Endothelial cell of umbilical vein (primary cell): ENCODE data around the gene RNH1.

Experiments used
- EZH2 ChIP-seq: IDR thresholded peaks from 2 replicates; pipeline ENCODE4 v1.6.1; 2012; ENCODE audit warnings: borderline replicate concordance, low read depth, mild to moderate bottlenecking, moderate library complexity, low read length, inconsistent platforms; ENCODE audit not compliant: severe bottlenecking
- JUN ChIP-seq: IDR thresholded peaks from 2 replicates; pipeline ENCODE4 v1.6.1; 2011; ENCODE audit warnings: borderline replicate concordance, low read depth; ENCODE audit not compliant: insufficient read length, insufficient read depth
- MYC ChIP-seq: IDR thresholded peaks from one replicate; pipeline ENCODE4 v1.6.1; 2011; ENCODE audit warnings: mild to moderate bottlenecking, low read depth, low read length
- POLR2A ChIP-seq: IDR thresholded peaks from 2 replicates; pipeline ENCODE4 v1.6.1; 2012; ENCODE audit warnings: low read depth, mild to moderate bottlenecking, control low read depth, low read length
- POLR2AphosphoS5 ChIP-seq: IDR thresholded peaks from 2 replicates; pipeline ENCODE4 v1.6.1; 2012; ENCODE audit warnings: low read depth, mild to moderate bottlenecking, control low read depth, low read length, moderate library complexity; ENCODE audit not compliant: insufficient read depth
- TF ChIP-seq, protein P1 (sequence below), 2 donors: IDR thresholded peaks; 1 replicate in 1 of 2; 2 replicates in 1 of 2; pipeline ENCODE4 v1.5.1; 2011; ENCODE audit warnings: low read length in 2 of 2, mild to moderate bottlenecking in 2 of 2, moderate library complexity in 2 of 2, control low read depth in 1 of 2, inconsistent platforms in 1 of 2, low read depth in 1 of 2; ENCODE audit not compliant: insufficient read depth in 1 of 2; ENCODE audit errors: extremely low read depth in 1 of 2
- TF ChIP-seq, protein P2 (sequence below): IDR thresholded peaks from 2 replicates; pipeline ENCODE4 v1.6.1; 2011; ENCODE audit not compliant: insufficient read depth, insufficient read length

DNA sequence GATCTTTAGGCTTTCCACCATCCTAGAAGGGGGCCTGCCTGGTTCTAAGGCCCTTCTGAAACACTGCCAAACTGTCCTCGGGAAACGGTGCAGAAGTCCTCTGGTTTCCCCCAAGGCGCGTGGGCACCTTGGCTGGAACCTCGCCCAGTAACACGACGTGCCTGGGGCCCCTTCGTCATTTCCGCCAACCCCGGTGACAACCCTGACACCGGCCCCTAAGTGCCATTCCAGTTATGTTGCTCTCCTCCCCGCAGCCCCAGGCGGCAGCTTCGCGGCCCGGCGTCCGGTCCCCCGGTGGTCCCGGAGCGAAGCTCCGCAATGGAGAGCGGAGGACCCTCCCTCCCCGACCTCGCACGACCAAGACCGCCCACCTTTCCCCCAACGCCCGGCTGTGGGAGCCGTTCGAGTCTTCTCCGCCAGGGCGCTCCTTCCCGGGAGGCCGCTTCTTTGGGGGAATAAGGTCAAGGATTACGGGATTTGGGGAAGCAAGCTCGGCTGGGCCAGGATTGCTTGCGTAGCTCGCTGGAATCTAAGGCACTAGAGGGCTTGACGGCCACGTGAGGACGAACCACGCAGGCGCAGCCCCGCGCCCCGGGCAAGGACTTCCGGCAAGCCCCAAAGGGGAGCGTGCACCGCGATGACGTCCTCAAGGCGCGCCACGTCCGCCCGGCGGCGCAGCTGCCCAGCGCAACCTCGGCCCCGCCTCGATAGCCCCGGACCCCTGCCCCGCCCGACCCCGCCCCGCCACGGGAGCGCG, 626 bp downstream of the RNH1 start:
- TF ChIP-seq POLR2AphosphoS5 (no peak), POLR2A (peak; percentile 53), EZH2 (no peak), MYC (peak; percentile 94), JUN (no peak)
- TF ChIP-seq, protein P1, sequence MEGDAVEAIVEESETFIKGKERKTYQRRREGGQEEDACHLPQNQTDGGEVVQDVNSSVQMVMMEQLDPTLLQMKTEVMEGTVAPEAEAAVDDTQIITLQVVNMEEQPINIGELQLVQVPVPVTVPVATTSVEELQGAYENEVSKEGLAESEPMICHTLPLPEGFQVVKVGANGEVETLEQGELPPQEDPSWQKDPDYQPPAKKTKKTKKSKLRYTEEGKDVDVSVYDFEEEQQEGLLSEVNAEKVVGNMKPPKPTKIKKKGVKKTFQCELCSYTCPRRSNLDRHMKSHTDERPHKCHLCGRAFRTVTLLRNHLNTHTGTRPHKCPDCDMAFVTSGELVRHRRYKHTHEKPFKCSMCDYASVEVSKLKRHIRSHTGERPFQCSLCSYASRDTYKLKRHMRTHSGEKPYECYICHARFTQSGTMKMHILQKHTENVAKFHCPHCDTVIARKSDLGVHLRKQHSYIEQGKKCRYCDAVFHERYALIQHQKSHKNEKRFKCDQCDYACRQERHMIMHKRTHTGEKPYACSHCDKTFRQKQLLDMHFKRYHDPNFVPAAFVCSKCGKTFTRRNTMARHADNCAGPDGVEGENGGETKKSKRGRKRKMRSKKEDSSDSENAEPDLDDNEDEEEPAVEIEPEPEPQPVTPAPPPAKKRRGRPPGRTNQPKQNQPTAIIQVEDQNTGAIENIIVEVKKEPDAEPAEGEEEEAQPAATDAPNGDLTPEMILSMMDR (IDR thresholded peaks at IDR 0.05; ENCODE audit: extremely low read depth in 1 of 2, insufficient read depth in 1 of 2, low read depth in 1 of 2, low read length in 2 of 2), result no peak
- TF ChIP-seq, protein P2, sequence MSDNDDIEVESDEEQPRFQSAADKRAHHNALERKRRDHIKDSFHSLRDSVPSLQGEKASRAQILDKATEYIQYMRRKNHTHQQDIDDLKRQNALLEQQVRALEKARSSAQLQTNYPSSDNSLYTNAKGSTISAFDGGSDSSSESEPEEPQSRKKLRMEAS, result peak; percentile 92
